Transverse colon (tissue), 4 donors: Measurements from ENCODE around the gene CDT1.

Experiments
- CTCF ChIP-seq, 5 experiments: fragments of 200-600 bp in 3 of 5; fragments of 450-650 bp in 2 of 5; sonication (generic) in 3 of 5; IDR thresholded peaks; 1 replicate in 2 of 5; 2 replicates in 3 of 5; pipeline ENCODE4 v1.5.1; 2016 to 2017; ENCODE audit warnings: antibody characterized with exemption in 5 of 5, inconsistent platforms in 3 of 5, mild to moderate bottlenecking in 2 of 5, moderate library complexity in 1 of 5
- EP300 ChIP-seq: sonication (generic); formaldehyde crosslinking; IDR thresholded peaks from one replicate; pipeline ENCODE4 v1.6.1; 2017; ENCODE audit warnings: antibody characterized with exemption, low read depth
- POLR2A ChIP-seq: fragments of 450-650 bp; IDR thresholded peaks from one replicate; pipeline ENCODE4 v1.6.1; 2016; ENCODE audit warnings: antibody characterized with exemption, mild to moderate bottlenecking, moderate library complexity
- POLR2AphosphoS5 ChIP-seq, 3 donors: sonication (generic); formaldehyde crosslinking; IDR thresholded peaks; one replicate each; pipeline ENCODE4 v1.6.1; 2016; ENCODE audit warnings: antibody characterized with exemption in 3 of 3

GRCh38 chr16:88763502-88764053 lies 40.0 kb upstream of the CDT1 start:
- no peak for TF ChIP-seq CTCF (IDR thresholded peaks at IDR 0.05)
- no peak for TF ChIP-seq POLR2AphosphoS5 (IDR thresholded peaks at IDR 0.05)
- no peak for TF ChIP-seq EP300
- no peak for TF ChIP-seq POLR2A
